DOHH2 (cell line): ENCODE data around the gene GMDS.

Experiments used
- H3F3A ChIP-seq: fragments of 200-600 bp; sonication (generic), shearing (Covaris generic); 2 replicates; pipeline ENCODE4 v1.6.0; 2016; ENCODE audit warnings: antibody characterized with exemption, mild to moderate bottlenecking; ENCODE audit not compliant: control insufficient read depth, insufficient read depth
- H3K27ac ChIP-seq: fragments of 200-600 bp; sonication (generic); 2 replicates; pipeline ENCODE4 v1.5.1; 2014; ENCODE audit warnings: low read depth, mild to moderate bottlenecking, low read length, moderate library complexity
- H3K27me3 ChIP-seq: fragments of 200-600 bp; sonication (generic); 2 replicates; pipeline ENCODE4 v1.6.1; 2014; ENCODE audit warnings: mild to moderate bottlenecking, low read length, mixed read lengths; ENCODE audit not compliant: control insufficient read depth
- H3K36me3 ChIP-seq: fragments of 200-600 bp; sonication (generic); 2 replicates; pipeline ENCODE4 v1.6.1; 2014; ENCODE audit warnings: mild to moderate bottlenecking, low read length, moderate library complexity, mixed read lengths; ENCODE audit not compliant: control insufficient read depth
- H3K4me1 ChIP-seq: fragments of 200-600 bp; sonication (generic); 2 replicates; pipeline ENCODE4 v1.6.1; 2014; ENCODE audit warnings: mild to moderate bottlenecking, low read length, mixed read lengths; ENCODE audit not compliant: control insufficient read depth
- H3K4me2 ChIP-seq: fragments of 200-600 bp; sonication (generic); 2 replicates; pipeline ENCODE4 v1.6.0; 2014; ENCODE audit warnings: mild to moderate bottlenecking, low read length, moderate library complexity
- H3K4me3 ChIP-seq: fragments of 200-600 bp; sonication (generic); 2 replicates; pipeline ENCODE4 v1.5.1; 2014; ENCODE audit warnings: mild to moderate bottlenecking, low read length, mixed read lengths
- H3K79me2 ChIP-seq: fragments of 200-600 bp; sonication (generic); 2 replicates; pipeline ENCODE4 v1.6.1; 2014; ENCODE audit warnings: mild to moderate bottlenecking, low read length, mixed read lengths; ENCODE audit not compliant: control insufficient read depth
- H3K9me2 ChIP-seq: fragments of 200-600 bp; sonication (generic); replicated peaks from 2 replicates; pipeline ENCODE4 v1.6.1; 2014; ENCODE audit warnings: mild to moderate bottlenecking, low read length, mixed read lengths; ENCODE audit not compliant: control insufficient read depth
- H3K9me3 ChIP-seq: fragments of 200-600 bp; sonication (generic); 2 replicates; pipeline ENCODE4 v1.6.1; 2014; ENCODE audit warnings: antibody characterized with exemption, low read length, mixed read lengths; ENCODE audit not compliant: control insufficient read depth, insufficient read depth
- H4K20me1 ChIP-seq: fragments of 200-600 bp; sonication (generic); 2 replicates; pipeline ENCODE4 v1.6.0; 2014; ENCODE audit warnings: low read depth, mild to moderate bottlenecking, antibody characterized with exemption, low read length, moderate library complexity; ENCODE audit not compliant: control insufficient read depth, insufficient read depth
- EZH2phosphoT487 ChIP-seq: fragments of 200-600 bp; sonication (generic); IDR thresholded peaks from 2 replicates; pipeline ENCODE4 v1.6.1; 2017; ENCODE audit warnings: borderline replicate concordance, mild to moderate bottlenecking, antibody characterized with exemption, low read length, moderate library complexity, mixed read lengths
- TF ChIP-seq, protein P1 (sequence below): fragments of 200-600 bp; sonication (generic); IDR thresholded peaks from one replicate; pipeline ENCODE4 v1.5.1; 2014; ENCODE audit warnings: antibody characterized with exemption, mild to moderate bottlenecking, low read depth, low read length; ENCODE audit not compliant: poor library complexity, severe bottlenecking

Gene GMDS

GRCh38 chr6:1825277-1825676 lies 420.1 kb downstream of the GMDS start:
- Histone ChIP-seq H3K4me1 (peaks cover 32% of the 10 kb centered on the region), H3K27me3 (no peaks in the 10 kb centered on the region), H3K36me3 (no peaks in the 10 kb centered on the region), H3F3A (no peaks in the 10 kb centered on the region), H3K9me2 (no peaks in the 10 kb centered on the region), H3K27ac (no peak overlapping the region), H3K79me2 (no peaks in the 10 kb centered on the region), H3K4me3 (no peak overlapping the region), H3K4me2 (0 out of 2 replicates have a peak overlapping the region, but pooled peaks have one; percentile 2), H3K9me3 (no peaks in the 10 kb centered on the region), H4K20me1 (no peaks in the 10 kb centered on the region)
- TF ChIP-seq, protein P1, sequence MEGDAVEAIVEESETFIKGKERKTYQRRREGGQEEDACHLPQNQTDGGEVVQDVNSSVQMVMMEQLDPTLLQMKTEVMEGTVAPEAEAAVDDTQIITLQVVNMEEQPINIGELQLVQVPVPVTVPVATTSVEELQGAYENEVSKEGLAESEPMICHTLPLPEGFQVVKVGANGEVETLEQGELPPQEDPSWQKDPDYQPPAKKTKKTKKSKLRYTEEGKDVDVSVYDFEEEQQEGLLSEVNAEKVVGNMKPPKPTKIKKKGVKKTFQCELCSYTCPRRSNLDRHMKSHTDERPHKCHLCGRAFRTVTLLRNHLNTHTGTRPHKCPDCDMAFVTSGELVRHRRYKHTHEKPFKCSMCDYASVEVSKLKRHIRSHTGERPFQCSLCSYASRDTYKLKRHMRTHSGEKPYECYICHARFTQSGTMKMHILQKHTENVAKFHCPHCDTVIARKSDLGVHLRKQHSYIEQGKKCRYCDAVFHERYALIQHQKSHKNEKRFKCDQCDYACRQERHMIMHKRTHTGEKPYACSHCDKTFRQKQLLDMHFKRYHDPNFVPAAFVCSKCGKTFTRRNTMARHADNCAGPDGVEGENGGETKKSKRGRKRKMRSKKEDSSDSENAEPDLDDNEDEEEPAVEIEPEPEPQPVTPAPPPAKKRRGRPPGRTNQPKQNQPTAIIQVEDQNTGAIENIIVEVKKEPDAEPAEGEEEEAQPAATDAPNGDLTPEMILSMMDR: no peak
- TF ChIP-seq EZH2phosphoT487: no peak

- Histone ChIP-seq H3K27me3 (no peaks in the 10 kb centered on the region), H3K9me2 (no peaks in the 10 kb centered on the region), H3F3A (no peaks in the 10 kb centered on the region), H3K4me1 (peaks cover 32% of the 10 kb centered on the region), H3K9me3 (no peaks in the 10 kb centered on the region), H4K20me1 (no peaks in the 10 kb centered on the region), H3K4me3 (no peak overlapping the region), H3K79me2 (no peaks in the 10 kb centered on the region), H3K36me3 (no peaks in the 10 kb centered on the region), H3K27ac (no peak overlapping the region), H3K4me2 (no peak overlapping the region)
- no peak for TF ChIP-seq EZH2phosphoT487
- TF ChIP-seq, protein P1: no peak
These were observed 423.8 kb downstream of the GMDS start for GRCh38 chr6:1821513-1822183.

- Histone ChIP-seq H3K36me3 (no peaks in the 10 kb centered on the region), H3K9me3 (no peaks in the 10 kb centered on the region), H3K4me3 (no peak overlapping the region), H4K20me1 (no peaks in the 10 kb centered on the region), H3K27me3 (no peaks in the 10 kb centered on the region), H3K79me2 (no peaks in the 10 kb centered on the region), H3K9me2 (no peaks in the 10 kb centered on the region), H3K27ac (no peak overlapping the region), H3F3A (no peaks in the 10 kb centered on the region), H3K4me1 (peaks cover 32% of the 10 kb centered on the region), H3K4me2 (no peak overlapping the region)
- TF ChIP-seq, protein P1: no peak
- TF ChIP-seq EZH2phosphoT487: no peak
These were observed 424.3 kb downstream of the GMDS start for GRCh38 chr6:1821164-1821512.
